GM19025 (cell line): ENCODE measurements around the gene IDH3B.

Experiments
- ATAC-seq: cut with Tn5 transposase; IDR thresholded peaks from one replicate; pipeline ENCODE4 v1.9.1; 2021; ENCODE audit warnings: mild to moderate bottlenecking, low read depth, moderate library complexity; ENCODE audit not compliant: unreplicated experiment

Gene IDH3B

GRCh38 chr20:2658414-2659354, 5.3 kb downstream of the IDH3B start:
- no peak for ATAC-seq

GRCh38 chr20:2657674-2658073, 6.3 kb downstream of the IDH3B start:
- no peak for ATAC-seq

- ATAC-seq = no peak
Observed at GRCh38 chr20:2657241-2657640, 6.8 kb downstream of the IDH3B start.

- ATAC-seq = no peak
Observed at GRCh38 chr20:2656471-2657117, 7.4 kb downstream of the IDH3B start.

- no peak for ATAC-seq
Observed at GRCh38 chr20:2655331-2656116, 8.5 kb downstream of the IDH3B start.

GRCh38 chr20:2654831-2655230, 9.2 kb downstream of the IDH3B start:
- no peak for ATAC-seq

GRCh38 chr20:2654384-2654822, 9.6 kb downstream of the IDH3B start:
- no peak for ATAC-seq

GRCh38 chr20:2653556-2654383, 10.2 kb downstream of the IDH3B start:
- no peak for ATAC-seq

GRCh38 chr20:2652724-2653555, 11.1 kb downstream of the IDH3B start:
- peak; percentile 40 for ATAC-seq

- peak; percentile 84 for ATAC-seq
Observed at GRCh38 chr20:2651772-2652723, 12.0 kb downstream of the IDH3B start, which contains the start of gene NOP56. Gene NOP56 (plus strand): TSS chr20:2652632. CDS start chr20:2652661, 29 bp downstream.

GRCh38 chr20:2643708-2644107, 20.3 kb downstream of the IDH3B start:
- ATAC-seq = no peak

GRCh38 chr20:2640899-2641298, 23.1 kb downstream of the IDH3B start:
- ATAC-seq = no peak

GRCh38 chr20:2640260-2640659, 23.8 kb downstream of the IDH3B start:
- no peak for ATAC-seq

- no peak for ATAC-seq
Observed at GRCh38 chr20:2637246-2637645, 26.8 kb downstream of the IDH3B start.

GRCh38 chr20:2633381-2633780, 30.6 kb downstream of the IDH3B start:
- no peak for ATAC-seq

GRCh38 chr20:2631228-2631627, 32.8 kb downstream of the IDH3B start:
- no peak for ATAC-seq

- no peak for ATAC-seq
Observed at GRCh38 chr20:2626853-2627541, 37.0 kb downstream of the IDH3B start.
